ENCODE data around the gene LGALS7B.

GRCh38 chr19:38784224-38784623 is 4.8 kb upstream of the LGALS7B start:
- no peak for TF ChIP-seq EZH2phosphoT487 (conservative IDR thresholded peaks at IDR 0.05; ENCODE audit: low read length)
- TF ChIP-seq, protein P1, sequence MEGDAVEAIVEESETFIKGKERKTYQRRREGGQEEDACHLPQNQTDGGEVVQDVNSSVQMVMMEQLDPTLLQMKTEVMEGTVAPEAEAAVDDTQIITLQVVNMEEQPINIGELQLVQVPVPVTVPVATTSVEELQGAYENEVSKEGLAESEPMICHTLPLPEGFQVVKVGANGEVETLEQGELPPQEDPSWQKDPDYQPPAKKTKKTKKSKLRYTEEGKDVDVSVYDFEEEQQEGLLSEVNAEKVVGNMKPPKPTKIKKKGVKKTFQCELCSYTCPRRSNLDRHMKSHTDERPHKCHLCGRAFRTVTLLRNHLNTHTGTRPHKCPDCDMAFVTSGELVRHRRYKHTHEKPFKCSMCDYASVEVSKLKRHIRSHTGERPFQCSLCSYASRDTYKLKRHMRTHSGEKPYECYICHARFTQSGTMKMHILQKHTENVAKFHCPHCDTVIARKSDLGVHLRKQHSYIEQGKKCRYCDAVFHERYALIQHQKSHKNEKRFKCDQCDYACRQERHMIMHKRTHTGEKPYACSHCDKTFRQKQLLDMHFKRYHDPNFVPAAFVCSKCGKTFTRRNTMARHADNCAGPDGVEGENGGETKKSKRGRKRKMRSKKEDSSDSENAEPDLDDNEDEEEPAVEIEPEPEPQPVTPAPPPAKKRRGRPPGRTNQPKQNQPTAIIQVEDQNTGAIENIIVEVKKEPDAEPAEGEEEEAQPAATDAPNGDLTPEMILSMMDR (IDR thresholded peaks at IDR 0.05; ENCODE audit: insufficient read depth, low read length, poor library complexity, severe bottlenecking) = no peak
